Neural cell (in vitro differentiated cells): ENCODE data around the gene CCDC77.

ENCODE experiments used
- CTCF ChIP-seq: fragments of 450-650 bp; IDR thresholded peaks from 2 replicates; pipeline ENCODE4 v1.5.1; 2014; ENCODE audit warnings: antibody characterized with exemption, mild to moderate bottlenecking, moderate library complexity; ENCODE audit not compliant: poor library complexity, severe bottlenecking
- EP300 ChIP-seq: fragments of 450-650 bp; conservative IDR thresholded peaks from 2 replicates; pipeline ENCODE4 v1.6.1; 2014; ENCODE audit warnings: antibody characterized with exemption, mild to moderate bottlenecking, moderate library complexity; ENCODE audit not compliant: poor library complexity, severe bottlenecking
- EZH2 ChIP-seq: fragments of 200-600, 300-800 bp; shearing (Covaris generic), sonication (generic); IDR thresholded peaks from 2 replicates; pipeline ENCODE4 v1.6.1; 2014; ENCODE audit warnings: antibody characterized with exemption, low read length, borderline replicate concordance, mild to moderate bottlenecking; ENCODE audit not compliant: insufficient read depth, poor library complexity, severe bottlenecking
- POLR2AphosphoS5 ChIP-seq: IDR thresholded peaks from 2 replicates; pipeline ENCODE4 v1.6.1; 2012
- REST ChIP-seq: IDR thresholded peaks from 2 replicates; pipeline ENCODE4 v1.6.1; 2012; ENCODE audit warnings: borderline replicate concordance

GRCh38 chr12:459430-460258, 58.2 kb downstream of the CCDC77 start, which contains the start of gene B4GALNT3:
- no peak for TF ChIP-seq CTCF
- no peak for TF ChIP-seq REST
- no peak for TF ChIP-seq EZH2
- TF ChIP-seq EP300, result no peak
- TF ChIP-seq POLR2AphosphoS5, result peak; percentile 9
